Immature natural killer cell (primary cell): ENCODE measurements around the gene CYREN. TPM values are rescaled to one million over a fixed set of nuclear protein-coding genes. Genes with fewer than 3 reads are reported as not detected.

Experiments
- DNase-seq, 3 donors: peaks; one replicate each; pipeline ENCODE4 v3.0.0; 2022; ENCODE audit warnings: mixed read lengths in 1 of 3
- H3K27ac Mint-ChIP-seq, 6 donors: one replicate each; pipeline ENCODE4 v1.8.0; 2020; ENCODE audit warnings: mixed read lengths in 6 of 6, mild to moderate bottlenecking in 5 of 6, inconsistent platforms in 4 of 6, moderate library complexity in 3 of 6
- H3K27me3 Mint-ChIP-seq, 3 donors: one replicate each; pipeline ENCODE4 v1.8.0; 2020 to 2021; ENCODE audit warnings: low read depth in 3 of 3, mild to moderate bottlenecking in 3 of 3, mixed read lengths in 3 of 3, moderate library complexity in 3 of 3, inconsistent platforms in 1 of 3
- H3K36me3 Mint-ChIP-seq, 3 donors: one replicate each; pipeline ENCODE4 v1.8.0; 2020; ENCODE audit warnings: mixed read lengths in 3 of 3, inconsistent platforms in 2 of 3, mild to moderate bottlenecking in 2 of 3
- H3K4me1 Mint-ChIP-seq, 2 donors: one replicate each; pipeline ENCODE4 v1.8.0; 2020; ENCODE audit warnings: inconsistent platforms in 2 of 2, mild to moderate bottlenecking in 2 of 2, mixed read lengths in 2 of 2, moderate library complexity in 1 of 2
- H3K4me3 Mint-ChIP-seq, 5 donors: one replicate each; pipeline ENCODE4 v1.8.0; 2020; ENCODE audit warnings: mild to moderate bottlenecking in 5 of 5, mixed read lengths in 5 of 5, inconsistent platforms in 3 of 5, moderate library complexity in 3 of 5
- H3K9me3 Mint-ChIP-seq, 6 donors: one replicate each; pipeline ENCODE4 v1.8.0; 2020; ENCODE audit warnings: mild to moderate bottlenecking in 6 of 6, mixed read lengths in 6 of 6, inconsistent platforms in 4 of 6, moderate library complexity in 3 of 6
- polyA plus RNA-seq, 3 donors: library from polyadenylated mRNA; unstranded; fragments of 300-500 nt; fragmentation: Illumina TruSeq; gene quantifications; one replicate each; pipeline ENCODE4 v1.2.3, GENCODE V29; 2021

Gene CYREN
- polyA plus RNA-seq, 3 donors from 2014 or later, result 34.8 to 54.7 (median 53.1) TPM

- Mint-ChIP-seq H3K27me3 (peaks cover 4 to 23% (median 13%) of the 10 kb centered on the region in 3 donors), H3K4me3 (peak overlapping the region; percentile 21 to 53 (median 32)), H3K36me3 (peaks cover 0 to 5% (median 4%) of the 10 kb centered on the region in 3 donors), H3K27ac (peak overlapping the region; percentile 92 to 96 (median 95)), H3K9me3 (no peaks in the 10 kb centered on the region), H3K4me1 (peaks cover 49 to 71% of the 10 kb centered on the region in 2 donors)
- DNase-seq, result no peak
Measured at GRCh38 chr7:135168001-135168400, 2.5 kb downstream of the CYREN start.

GRCh38 chr7:135167365-135167917 lies 3.1 kb downstream of the CYREN start:
- peak overlapping the region; percentile 85 to 95 (median 90) for H3K27ac Mint-ChIP-seq
- DNase-seq, result no peak
- H3K27me3 Mint-ChIP-seq, result peaks cover 4 to 23% (median 13%) of the 10 kb centered on the region in 3 donors
- H3K4me1 Mint-ChIP-seq, result peaks cover 51 to 76% of the 10 kb centered on the region in 2 donors
- H3K4me3 Mint-ChIP-seq, result peak overlapping the region in 4 of 5 donors; percentile 24 to 59 (median 51)
- H3K9me3 Mint-ChIP-seq, result no peaks in the 10 kb centered on the region
- peaks cover 0 to 11% (median 4%) of the 10 kb centered on the region in 3 donors for H3K36me3 Mint-ChIP-seq

GRCh38 chr7:135166338-135166990 lies 4.0 kb downstream of the CYREN start:
- H3K4me1 Mint-ChIP-seq, result peaks cover 59 to 84% of the 10 kb centered on the region in 2 donors
- no peak for DNase-seq
- H3K9me3 Mint-ChIP-seq, result no peaks in the 10 kb centered on the region
- H3K27ac Mint-ChIP-seq, result peak overlapping the region; percentile 83 to 95 (median 89)
- H3K36me3 Mint-ChIP-seq, result peaks cover 2 to 19% (median 4%) of the 10 kb centered on the region in 3 donors
- H3K27me3 Mint-ChIP-seq, result peaks cover 1 to 24% (median 17%) of the 10 kb centered on the region in 3 donors
- no peak overlapping the region for H3K4me3 Mint-ChIP-seq

- peak overlapping the region; percentile 32 to 95 (median 88) for H3K27ac Mint-ChIP-seq
- DNase-seq, result no peak
- peaks cover 4 to 23% (median 6%) of the 10 kb centered on the region in 3 donors for H3K36me3 Mint-ChIP-seq
- no peak overlapping the region for H3K4me3 Mint-ChIP-seq
- H3K9me3 Mint-ChIP-seq, result no peaks in the 10 kb centered on the region
- H3K27me3 Mint-ChIP-seq, result peaks cover 1 to 23% (median 16%) of the 10 kb centered on the region in 3 donors
- peaks cover 61 to 84% of the 10 kb centered on the region in 2 donors for H3K4me1 Mint-ChIP-seq
Measured at GRCh38 chr7:135165862-135166261, 4.6 kb downstream of the CYREN start.

GRCh38 chr7:135164357-135165061 lies 6.0 kb downstream of the CYREN start:
- no peaks in the 10 kb centered on the region for H3K9me3 Mint-ChIP-seq
- peaks cover 1 to 12% (median 7%) of the 10 kb centered on the region in 3 donors for H3K27me3 Mint-ChIP-seq
- no peak overlapping the region for H3K4me3 Mint-ChIP-seq
- peaks cover 67 to 89% of the 10 kb centered on the region in 2 donors for H3K4me1 Mint-ChIP-seq
- H3K27ac Mint-ChIP-seq, result peak overlapping the region in 5 of 6 donors; percentile 49 to 77 (median 60)
- peaks cover 4 to 30% (median 10%) of the 10 kb centered on the region in 3 donors for H3K36me3 Mint-ChIP-seq
- DNase-seq, result no peak

GRCh38 chr7:135162382-135163001 lies 8.0 kb downstream of the CYREN start:
- DNase-seq, result no peak
- H3K9me3 Mint-ChIP-seq, result no peaks in the 10 kb centered on the region
- H3K36me3 Mint-ChIP-seq, result peaks cover 3 to 30% (median 17%) of the 10 kb centered on the region in 3 donors
- H3K4me3 Mint-ChIP-seq, result no peak overlapping the region
- H3K27ac Mint-ChIP-seq, result peak overlapping the region in 5 of 6 donors; percentile 18 to 84 (median 51)
- peaks cover 1 to 4% (median 4%) of the 10 kb centered on the region in 3 donors for H3K27me3 Mint-ChIP-seq
- peaks cover 67 to 85% of the 10 kb centered on the region in 2 donors for H3K4me1 Mint-ChIP-seq

- H3K36me3 Mint-ChIP-seq, result peaks cover 5 to 36% (median 23%) of the 10 kb centered on the region in 3 donors
- peaks cover 1 to 4% (median 4%) of the 10 kb centered on the region in 3 donors for H3K27me3 Mint-ChIP-seq
- H3K4me3 Mint-ChIP-seq, result peak overlapping the region in 1 of 5 donors; percentile 29
- peaks cover 0 to 5% (median 4%) of the 10 kb centered on the region in 6 donors for H3K9me3 Mint-ChIP-seq
- no peak for DNase-seq
- peak overlapping the region in 5 of 6 donors; percentile 49 to 86 (median 74) for H3K27ac Mint-ChIP-seq
- peaks cover 66 to 85% of the 10 kb centered on the region in 2 donors for H3K4me1 Mint-ChIP-seq
Measured at GRCh38 chr7:135161669-135162068, 8.8 kb downstream of the CYREN start.

GRCh38 chr7:135160858-135161653 lies 9.5 kb downstream of the CYREN start:
- H3K4me1 Mint-ChIP-seq, result peaks cover 65 to 85% of the 10 kb centered on the region in 2 donors
- peaks cover 11 to 42% (median 29%) of the 10 kb centered on the region in 3 donors for H3K36me3 Mint-ChIP-seq
- peaks cover 6 to 11% (median 10%) of the 10 kb centered on the region in 6 donors for H3K9me3 Mint-ChIP-seq
- DNase-seq, result no peak
- peak overlapping the region; percentile 68 to 92 (median 83) for H3K27ac Mint-ChIP-seq
- H3K4me3 Mint-ChIP-seq, result peak overlapping the region in 3 of 5 donors; percentile 6 to 51 (median 29)
- peaks cover 0 to 4% (median 4%) of the 10 kb centered on the region in 3 donors for H3K27me3 Mint-ChIP-seq

GRCh38 chr7:135160098-135160857 lies 10.2 kb downstream of the CYREN start:
- peak overlapping the region; percentile 18 to 68 (median 51) for H3K4me3 Mint-ChIP-seq
- DNase-seq, result no peak
- peaks cover 12 to 19% (median 17%) of the 10 kb centered on the region in 6 donors for H3K9me3 Mint-ChIP-seq

GRCh38 chr7:135159359-135160085 lies 11.0 kb downstream of the CYREN start:
- Mint-ChIP-seq H3K9me3 (peaks cover 13 to 26% (median 19%) of the 10 kb centered on the region in 6 donors), H3K27me3 (peaks cover 0 to 4% (median 4%) of the 10 kb centered on the region in 3 donors), H3K27ac (peak overlapping the region; percentile 52 to 86 (median 80)), H3K4me3 (peak overlapping the region; percentile 18 to 68 (median 51)), H3K36me3 (peaks cover 23 to 57% (median 43%) of the 10 kb centered on the region in 3 donors), H3K4me1 (peaks cover 64 to 88% of the 10 kb centered on the region in 2 donors)
- DNase-seq, result no peak

More at GRCh38 chr7:135160098-135160857, 10.2 kb downstream of the CYREN start:
- H3K4me1 Mint-ChIP-seq, result peaks cover 65 to 82% of the 10 kb centered on the region in 2 donors
- peaks cover 16 to 50% (median 36%) of the 10 kb centered on the region in 3 donors for H3K36me3 Mint-ChIP-seq
- peak overlapping the region; percentile 68 to 92 (median 83) for H3K27ac Mint-ChIP-seq
- H3K27me3 Mint-ChIP-seq, result peaks cover 0 to 4% (median 4%) of the 10 kb centered on the region in 3 donors

GRCh38 chr7:135158874-135159273 lies 11.6 kb downstream of the CYREN start:
- H3K4me1 Mint-ChIP-seq, result peaks cover 70 to 88% of the 10 kb centered on the region in 2 donors
- peak overlapping the region; percentile 52 to 86 (median 80) for H3K27ac Mint-ChIP-seq
- no peak for DNase-seq
- peaks cover 0 to 4% (median 4%) of the 10 kb centered on the region in 3 donors for H3K27me3 Mint-ChIP-seq
- peaks cover 13 to 33% (median 21%) of the 10 kb centered on the region in 6 donors for H3K9me3 Mint-ChIP-seq
- H3K4me3 Mint-ChIP-seq, result peak overlapping the region in 1 of 5 donors; percentile 12
- H3K36me3 Mint-ChIP-seq, result peaks cover 30 to 60% (median 49%) of the 10 kb centered on the region in 3 donors
